ENCODE data around the gene PNPLA7. TPM values are rescaled to one million over a fixed set of nuclear protein-coding genes. Genes with fewer than 3 reads are reported as not detected.

The PNPLA7 gene
- total and polyA plus RNA-seq, 4 donors: 0.79 to 8.9 (median 7.7) TPM

- 59 to 75% methylated on average over 26 of the region's 26 CpGs for WGBS, 2 donors
- H3K36me3 ChIP-seq (ENCODE audit: control insufficient read depth in 4 of 4, insufficient read depth in 4 of 4, low read length in 4 of 4): no peaks in the 10 kb centered on the region
- H3K27ac ChIP-seq (ENCODE audit: low read depth in 1 of 2, low read length in 1 of 2): no peak overlapping the region
- ATAC-seq (ENCODE audit: insufficient read depth, low FRiP score): peak; percentile 25
- TF ChIP-seq CTCF (IDR thresholded peaks at IDR 0.05; ENCODE audit: control extremely low read depth, extremely low read depth): no peak
- no peaks in the 10 kb centered on the region for H3K9me3 ChIP-seq (ENCODE audit: control insufficient read depth in 4 of 4, insufficient read depth in 3 of 4, low read length in 3 of 4)
- no peaks in the 10 kb centered on the region for H3K27me3 ChIP-seq (ENCODE audit: control insufficient read depth in 3 of 3, insufficient read depth in 3 of 3, low read length in 2 of 3)
- no peak overlapping the region for H3K4me3 ChIP-seq
- H3K4me1 ChIP-seq (ENCODE audit: control insufficient read depth in 5 of 5, insufficient read depth in 5 of 5, low read length in 5 of 5): peaks cover 0 to 4% (median 0%) of the 10 kb centered on the region in 5 donors
- H3K9ac ChIP-seq (ENCODE audit: insufficient read depth in 1 of 2, low read length in 2 of 2): no peak overlapping the region
- DNase-seq: no peak
Measured at GRCh38 chr9:137482094-137482781, 68.0 kb downstream of the PNPLA7 start.

- H3K9me3 ChIP-seq (ENCODE audit: control insufficient read depth in 4 of 4, insufficient read depth in 3 of 4, low read length in 3 of 4): peaks cover 0 to 4% (median 2%) of the 10 kb centered on the region in 4 donors
- no peaks in the 10 kb centered on the region for H3K36me3 ChIP-seq (ENCODE audit: control insufficient read depth in 4 of 4, insufficient read depth in 4 of 4, low read length in 4 of 4)
- WGBS, 2 donors: 93 to 94% methylated on average over 38 of the region's 38 CpGs
- peaks cover 0 to 3% (median 0%) of the 10 kb centered on the region in 5 donors for H3K4me1 ChIP-seq (ENCODE audit: control insufficient read depth in 5 of 5, insufficient read depth in 5 of 5, low read length in 5 of 5)
- DNase-seq (no peak), ATAC-seq (ENCODE audit: insufficient read depth, low FRiP score) (no peak)
- H3K9ac ChIP-seq (ENCODE audit: insufficient read depth in 1 of 2, low read length in 2 of 2): no peak overlapping the region
- no peak overlapping the region for H3K4me3 ChIP-seq
- H3K27ac ChIP-seq (ENCODE audit: low read depth in 1 of 2, low read length in 1 of 2): no peak overlapping the region
- no peak for TF ChIP-seq CTCF (IDR thresholded peaks at IDR 0.05; ENCODE audit: control extremely low read depth, extremely low read depth)
- H3K27me3 ChIP-seq (ENCODE audit: control insufficient read depth in 3 of 3, insufficient read depth in 3 of 3, low read length in 2 of 3): no peaks in the 10 kb centered on the region
Measured at GRCh38 chr9:137480686-137481683, 69.2 kb downstream of the PNPLA7 start.

GRCh38 chr9:137479892-137480685 is 70.1 kb downstream of the PNPLA7 start:
- no peak for TF ChIP-seq CTCF (IDR thresholded peaks at IDR 0.05; ENCODE audit: control extremely low read depth, extremely low read depth)
- peaks cover 0 to 9% (median 3%) of the 10 kb centered on the region in 4 donors for H3K9me3 ChIP-seq (ENCODE audit: control insufficient read depth in 4 of 4, insufficient read depth in 3 of 4, low read length in 3 of 4)
- no peak overlapping the region for H3K9ac ChIP-seq (ENCODE audit: insufficient read depth in 1 of 2, low read length in 2 of 2)
- H3K4me3 ChIP-seq: no peak overlapping the region
- H3K27ac ChIP-seq (ENCODE audit: low read depth in 1 of 2, low read length in 1 of 2): no peak overlapping the region
- no peaks in the 10 kb centered on the region for H3K27me3 ChIP-seq (ENCODE audit: control insufficient read depth in 3 of 3, insufficient read depth in 3 of 3, low read length in 2 of 3)
- no peak for ATAC-seq (ENCODE audit: insufficient read depth, low FRiP score)
- no peaks in the 10 kb centered on the region for H3K36me3 ChIP-seq (ENCODE audit: control insufficient read depth in 4 of 4, insufficient read depth in 4 of 4, low read length in 4 of 4)
- H3K4me1 ChIP-seq (ENCODE audit: control insufficient read depth in 5 of 5, insufficient read depth in 5 of 5, low read length in 5 of 5): peaks cover 0 to 3% (median 0%) of the 10 kb centered on the region in 5 donors
- DNase-seq: no peak
- WGBS, 2 donors: 89 to 90% methylated on average over 32 of the region's 32 CpGs

All from lung (tissue), 12 donors.